HFFc6 (cell line): ENCODE results near the gene EXOC3L1. TPM values are rescaled to one million over a fixed set of nuclear protein-coding genes. Genes with fewer than 3 reads are reported as not detected.

Experiments used
- DNase-seq: peaks from one replicate; pipeline ENCODE4 v3.0.0-alpha.2; 2018
- H3K27ac Mint-ChIP-seq: 2 replicates; pipeline ENCODE4 v1.8.0; 2020; ENCODE audit warnings: mild to moderate bottlenecking, mixed read lengths
- H3K27me3 Mint-ChIP-seq: 2 replicates; pipeline ENCODE4 v1.8.0; 2021; ENCODE audit warnings: mild to moderate bottlenecking, moderate library complexity, mixed read lengths; ENCODE audit not compliant: insufficient read depth
- H3K36me3 Mint-ChIP-seq: 2 replicates; pipeline ENCODE4 v1.8.0; 2021; ENCODE audit warnings: low read depth, mixed read lengths
- H3K4me1 Mint-ChIP-seq: 2 replicates; pipeline ENCODE4 v1.8.0; 2020; ENCODE audit warnings: low read depth, mixed read lengths
- H3K4me3 Mint-ChIP-seq: 2 replicates; pipeline ENCODE4 v1.8.0; 2020; ENCODE audit warnings: mild to moderate bottlenecking, moderate library complexity, mixed read lengths
- H3K9me3 Mint-ChIP-seq: 2 replicates; pipeline ENCODE4 v1.8.0; 2020; ENCODE audit warnings: mild to moderate bottlenecking, mixed read lengths
- total RNA-seq, 6 experiments: library from RNA; stranded (reverse); fragmentation: NEBNext Ultra II Directional; extraction: Animal tissue kit (Norgen Biotek cat#: 25700); gene quantifications; 2 replicates in 1 of 6; 3 replicates in 5 of 6; pipeline ENCODE4 v1.2.3, GENCODE V29; 2021
- TF ChIP-seq, protein P1 (sequence below): fragments of 200-600 bp; sonication (generic); IDR thresholded peaks from 2 replicates; pipeline ENCODE4 v1.5.0; 2021; ENCODE audit warnings: antibody characterized with exemption, mild to moderate bottlenecking

EXOC3L1 gene
- total RNA-seq, 6 experiments from 2014 or later, result 0.18 TPM; not detected in 5

DNA sequence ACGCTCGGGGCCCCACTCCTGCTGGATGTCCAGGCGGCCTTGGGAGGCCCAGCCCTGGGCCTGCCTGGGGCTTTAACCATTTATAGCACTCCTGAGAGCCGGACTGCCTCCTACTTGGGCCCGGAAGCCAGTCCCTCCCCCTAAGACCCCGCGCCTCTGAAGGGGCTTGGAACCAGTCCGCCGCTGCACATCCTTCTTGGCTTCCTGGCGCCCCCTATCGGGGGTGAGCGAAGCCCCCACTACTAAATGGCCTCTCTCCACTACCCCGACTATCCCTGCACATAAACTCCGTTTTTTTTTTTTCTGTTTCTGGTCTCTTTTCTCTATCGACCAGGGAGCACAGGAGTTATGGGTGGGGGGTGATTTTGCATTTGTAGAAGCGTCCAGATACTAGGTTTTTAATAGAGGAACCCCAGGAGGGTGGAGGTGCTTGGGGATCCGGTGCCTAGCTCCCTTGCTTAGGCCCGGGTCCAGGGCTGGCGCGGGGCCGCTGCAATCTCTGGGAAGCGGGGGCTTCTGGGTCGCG lies 20.2 kb downstream of the EXOC3L1 start:
- Mint-ChIP-seq H3K27ac (peak overlapping the region; percentile 89), H3K36me3 (no peaks in the 10 kb centered on the region), H3K27me3 (0 out of 2 replicates have a peak, but pooled peaks cover 8% of the 10 kb centered on the region), H3K4me3 (peak overlapping the region; percentile 92), H3K9me3 (no peaks in the 10 kb centered on the region), H3K4me1 (peaks cover 33% of the 10 kb centered on the region)
- no peak for DNase-seq
- TF ChIP-seq, protein P1, sequence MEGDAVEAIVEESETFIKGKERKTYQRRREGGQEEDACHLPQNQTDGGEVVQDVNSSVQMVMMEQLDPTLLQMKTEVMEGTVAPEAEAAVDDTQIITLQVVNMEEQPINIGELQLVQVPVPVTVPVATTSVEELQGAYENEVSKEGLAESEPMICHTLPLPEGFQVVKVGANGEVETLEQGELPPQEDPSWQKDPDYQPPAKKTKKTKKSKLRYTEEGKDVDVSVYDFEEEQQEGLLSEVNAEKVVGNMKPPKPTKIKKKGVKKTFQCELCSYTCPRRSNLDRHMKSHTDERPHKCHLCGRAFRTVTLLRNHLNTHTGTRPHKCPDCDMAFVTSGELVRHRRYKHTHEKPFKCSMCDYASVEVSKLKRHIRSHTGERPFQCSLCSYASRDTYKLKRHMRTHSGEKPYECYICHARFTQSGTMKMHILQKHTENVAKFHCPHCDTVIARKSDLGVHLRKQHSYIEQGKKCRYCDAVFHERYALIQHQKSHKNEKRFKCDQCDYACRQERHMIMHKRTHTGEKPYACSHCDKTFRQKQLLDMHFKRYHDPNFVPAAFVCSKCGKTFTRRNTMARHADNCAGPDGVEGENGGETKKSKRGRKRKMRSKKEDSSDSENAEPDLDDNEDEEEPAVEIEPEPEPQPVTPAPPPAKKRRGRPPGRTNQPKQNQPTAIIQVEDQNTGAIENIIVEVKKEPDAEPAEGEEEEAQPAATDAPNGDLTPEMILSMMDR, result peak; percentile 83

DNA sequence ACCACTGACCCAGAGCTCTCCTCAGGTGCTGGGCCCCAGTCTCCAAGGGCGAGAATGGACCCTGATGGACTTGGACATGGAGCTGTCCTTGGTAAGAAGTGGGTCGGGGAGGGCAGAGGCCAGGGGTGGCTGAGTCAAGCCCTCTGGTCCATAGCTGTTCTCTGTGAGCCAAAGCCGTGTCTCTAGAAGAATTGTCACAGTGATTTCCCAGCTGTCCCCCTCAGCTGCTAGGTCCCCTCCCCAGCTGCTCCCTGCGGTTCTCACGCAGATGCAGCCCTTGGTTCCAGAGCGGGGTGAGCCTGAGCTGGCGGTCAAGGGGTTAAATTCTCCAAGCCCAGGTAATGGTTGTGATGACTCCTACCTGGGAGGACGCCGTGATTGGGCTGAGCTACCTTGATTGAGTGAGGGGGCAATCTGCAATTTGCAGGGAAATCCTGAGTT lies 20.9 kb downstream of the EXOC3L1 start:
- DNase-seq, result no peak
- H3K4me1 Mint-ChIP-seq, result peaks cover 32% of the 10 kb centered on the region
- H3K4me3 Mint-ChIP-seq, result no peak overlapping the region
- no peaks in the 10 kb centered on the region for H3K36me3 Mint-ChIP-seq
- H3K9me3 Mint-ChIP-seq, result no peaks in the 10 kb centered on the region
- TF ChIP-seq, protein P1, result no peak
- no peak overlapping the region for H3K27ac Mint-ChIP-seq
- H3K27me3 Mint-ChIP-seq, result 0 out of 2 replicates have a peak, but pooled peaks cover 9% of the 10 kb centered on the region

DNA sequence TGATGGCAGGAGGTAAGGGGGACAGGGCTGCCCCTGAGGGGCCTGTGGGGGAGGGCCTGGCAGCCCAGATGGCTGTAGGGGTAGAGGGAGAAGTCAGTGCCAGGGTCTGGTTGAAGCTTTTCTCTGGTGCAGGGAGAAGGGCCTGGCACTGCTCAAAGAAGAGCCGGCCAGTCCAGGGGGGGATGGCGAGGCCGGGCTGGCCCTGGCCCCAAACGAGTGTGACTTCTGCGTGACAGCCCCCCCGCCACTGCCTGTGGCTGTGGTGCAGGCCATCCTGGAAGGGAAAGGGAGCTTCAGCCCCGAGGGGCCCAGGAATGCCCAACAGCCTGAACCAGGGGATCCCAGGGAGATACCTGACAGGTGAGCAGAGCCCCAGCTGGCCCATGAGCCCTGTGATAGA lies 22.3 kb downstream of the EXOC3L1 start:
- Mint-ChIP-seq H3K27ac (no peak overlapping the region), H3K4me1 (peaks cover 20% of the 10 kb centered on the region), H3K36me3 (no peaks in the 10 kb centered on the region), H3K9me3 (no peaks in the 10 kb centered on the region), H3K4me3 (no peak overlapping the region), H3K27me3 (0 out of 2 replicates have a peak, but pooled peaks cover 10% of the 10 kb centered on the region)
- no peak for DNase-seq
- TF ChIP-seq, protein P1, result no peak

DNA sequence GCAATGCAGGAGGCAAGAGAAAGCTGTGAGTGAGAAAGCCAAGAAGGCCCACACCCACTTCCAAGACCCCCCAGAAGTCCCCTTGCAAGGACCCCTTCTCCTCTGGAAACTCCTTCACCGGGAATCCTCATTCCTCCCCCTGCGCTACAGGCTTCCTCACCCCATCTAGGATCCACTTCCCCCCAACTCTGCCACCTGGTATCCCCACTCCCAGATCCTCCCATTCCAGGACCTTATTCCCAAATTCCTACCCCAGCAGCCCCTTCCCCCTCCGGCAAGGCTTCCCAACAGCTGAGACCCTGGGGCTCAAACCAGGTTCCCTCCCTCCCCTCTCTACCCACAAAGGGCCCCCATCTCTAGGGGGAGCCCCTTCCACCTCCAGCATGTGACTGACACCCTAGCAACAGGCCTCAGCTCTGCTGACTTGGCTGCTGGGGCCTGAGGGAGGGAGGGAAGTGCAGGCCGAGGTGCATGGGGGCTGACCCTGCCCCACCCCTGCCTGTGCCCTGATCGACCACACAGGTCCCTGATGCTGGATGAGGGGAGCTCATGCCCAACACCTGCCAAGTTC lies 23.3 kb downstream of the EXOC3L1 start:
- Mint-ChIP-seq H3K4me3 (no peak overlapping the region), H3K9me3 (no peaks in the 10 kb centered on the region), H3K36me3 (no peaks in the 10 kb centered on the region), H3K4me1 (peaks cover 20% of the 10 kb centered on the region), H3K27ac (no peak overlapping the region), H3K27me3 (0 out of 2 replicates have a peak, but pooled peaks cover 10% of the 10 kb centered on the region)
- TF ChIP-seq, protein P1, result no peak
- DNase-seq, result no peak

DNA sequence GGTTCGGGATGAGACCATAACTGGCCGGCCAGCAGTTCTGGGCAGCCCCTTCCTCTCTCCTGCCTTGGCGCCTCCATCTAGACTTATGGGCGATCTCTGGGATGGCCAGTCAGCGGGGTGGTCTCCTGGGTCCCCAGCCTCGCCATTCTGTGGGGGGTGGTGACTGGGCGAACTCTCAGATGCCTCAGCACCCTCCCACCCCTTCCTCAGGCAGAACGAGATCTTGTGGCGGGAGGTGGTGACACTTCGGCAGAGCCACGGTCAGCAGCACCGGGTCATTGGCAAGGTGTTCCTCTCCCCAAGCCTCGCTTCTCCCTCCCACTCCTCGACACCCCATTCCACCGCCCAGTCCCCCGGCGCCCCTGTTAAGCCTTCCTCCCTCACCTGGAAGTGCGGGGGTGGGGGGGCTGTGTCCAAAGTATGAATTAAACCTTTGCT lies 23.8 kb downstream of the EXOC3L1 start:
- TF ChIP-seq, protein P1, result no peak
- no peak for DNase-seq
- Mint-ChIP-seq H3K27ac (no peak overlapping the region), H3K4me3 (no peak overlapping the region), H3K36me3 (no peaks in the 10 kb centered on the region), H3K4me1 (peaks cover 17% of the 10 kb centered on the region), H3K9me3 (no peaks in the 10 kb centered on the region), H3K27me3 (peaks cover 10% of the 10 kb centered on the region; the same call in 1 of the 2 replicates)
